A549 (cell line): Measurements from ENCODE around the gene LGALS7B.
"Not testable (repeated sequence)": the region's sequence is repeated elsewhere in the genome, so short reads cannot be mapped to it uniquely, and the experiment has no call there.

Experiments
- CHD2 ChIP-seq: fragments of 150-350 bp; IDR thresholded peaks from 2 replicates; pipeline ENCODE4 v1.6.1; 2014; ENCODE audit warnings: low read length; ENCODE audit not compliant: partially characterized antibody
- CTCF ChIP-seq: fragments of >200 bp; sonication (Bioruptor Twin); formaldehyde crosslinking; IDR thresholded peaks from 3 replicates; pipeline ENCODE4 v1.5.1; 2016
- ELK1 ChIP-seq: fragments of 150-350 bp; IDR thresholded peaks from 2 replicates; pipeline ENCODE4 v1.6.1; 2014; ENCODE audit warnings: low read depth, mild to moderate bottlenecking, low read length
- KDM1A ChIP-seq: fragments of 200-600 bp; sonication (generic); IDR thresholded peaks from 2 replicates; pipeline ENCODE4 v1.6.1; 2016; ENCODE audit warnings: low read depth, mild to moderate bottlenecking
- POLR2A ChIP-seq: IDR thresholded peaks from 2 replicates; pipeline ENCODE4 v1.6.1; 2012; ENCODE audit warnings: mild to moderate bottlenecking, low read length
- RAD21 ChIP-seq, 2 experiments: fragments of >200 bp in 1 of 2; sonication (Bioruptor Twin) in 1 of 2; formaldehyde crosslinking in 1 of 2; IDR thresholded peaks in 1 of 2; conservative IDR thresholded peaks in 1 of 2; 2 replicates in 1 of 2; 3 replicates in 1 of 2; pipeline ENCODE4 v1.6.1; 2012 to 2018; ENCODE audit warnings: inconsistent platforms in 1 of 2
- RCOR1 ChIP-seq: fragments of 150-350 bp; IDR thresholded peaks from 2 replicates; pipeline ENCODE4 v1.6.1; 2014; ENCODE audit warnings: antibody characterized with exemption, low read length, low read depth
- REST ChIP-seq: fragments of 200-600 bp; sonication (generic); IDR thresholded peaks from 2 replicates; pipeline ENCODE4 v1.6.1; 2016; ENCODE audit warnings: antibody characterized with exemption, mild to moderate bottlenecking, moderate library complexity
- ZSCAN20 ChIP-seq: fragments of 250-450 bp; sonication (Bioruptor Pico); IDR thresholded peaks from 2 replicates; pipeline ENCODE4 v1.8.0; 2022; ENCODE audit warnings: mild to moderate bottlenecking, moderate library complexity

- TF ChIP-seq CTCF; RCOR1; POLR2A; REST; ELK1; ZSCAN20 (CRISPR knock-in tag); KDM1A; RAD21 (conservative IDR thresholded peaks at IDR 0.05 in 1 of 2, IDR thresholded peaks at IDR 0.05 in 1 of 2); CHD2: not testable (repeated sequence)
Observed at GRCh38 chr19:38791451-38792064, 2.6 kb downstream of the LGALS7B start.
